Measurements from ENCODE around the gene NKRF.

The NKRF gene

DNA sequence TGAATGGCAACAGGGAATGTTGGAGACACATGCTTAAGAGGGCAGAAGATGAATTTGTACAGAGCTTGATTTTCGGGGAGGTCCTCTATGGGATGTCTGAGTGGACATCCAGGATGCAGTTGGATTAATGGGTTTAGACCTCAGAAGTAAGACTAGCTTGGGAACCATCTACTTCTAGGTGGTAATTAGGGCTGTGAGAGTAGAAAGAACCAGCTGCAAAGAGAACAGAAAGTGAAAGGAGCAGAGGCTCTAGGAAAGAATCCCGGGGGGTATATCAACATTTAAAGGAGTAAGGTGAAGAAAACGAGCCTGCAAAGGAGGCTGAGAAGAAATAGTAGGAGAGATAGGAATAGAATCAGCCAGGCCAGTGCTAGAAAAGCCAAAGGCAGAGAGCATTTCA, 29.0 kb upstream of the NKRF start:
- DNase-seq (ENCODE audit: extremely low read depth, low read depth), result no peak
- TF ChIP-seq, protein P1, sequence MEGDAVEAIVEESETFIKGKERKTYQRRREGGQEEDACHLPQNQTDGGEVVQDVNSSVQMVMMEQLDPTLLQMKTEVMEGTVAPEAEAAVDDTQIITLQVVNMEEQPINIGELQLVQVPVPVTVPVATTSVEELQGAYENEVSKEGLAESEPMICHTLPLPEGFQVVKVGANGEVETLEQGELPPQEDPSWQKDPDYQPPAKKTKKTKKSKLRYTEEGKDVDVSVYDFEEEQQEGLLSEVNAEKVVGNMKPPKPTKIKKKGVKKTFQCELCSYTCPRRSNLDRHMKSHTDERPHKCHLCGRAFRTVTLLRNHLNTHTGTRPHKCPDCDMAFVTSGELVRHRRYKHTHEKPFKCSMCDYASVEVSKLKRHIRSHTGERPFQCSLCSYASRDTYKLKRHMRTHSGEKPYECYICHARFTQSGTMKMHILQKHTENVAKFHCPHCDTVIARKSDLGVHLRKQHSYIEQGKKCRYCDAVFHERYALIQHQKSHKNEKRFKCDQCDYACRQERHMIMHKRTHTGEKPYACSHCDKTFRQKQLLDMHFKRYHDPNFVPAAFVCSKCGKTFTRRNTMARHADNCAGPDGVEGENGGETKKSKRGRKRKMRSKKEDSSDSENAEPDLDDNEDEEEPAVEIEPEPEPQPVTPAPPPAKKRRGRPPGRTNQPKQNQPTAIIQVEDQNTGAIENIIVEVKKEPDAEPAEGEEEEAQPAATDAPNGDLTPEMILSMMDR (IDR thresholded peaks at IDR 0.05; ENCODE audit: low read depth, low read length, missing control alignments), result no peak
- H3K4me3 ChIP-seq (replicated peaks; ENCODE audit: low read depth, low read length), result no peak overlapping the region

DNA sequence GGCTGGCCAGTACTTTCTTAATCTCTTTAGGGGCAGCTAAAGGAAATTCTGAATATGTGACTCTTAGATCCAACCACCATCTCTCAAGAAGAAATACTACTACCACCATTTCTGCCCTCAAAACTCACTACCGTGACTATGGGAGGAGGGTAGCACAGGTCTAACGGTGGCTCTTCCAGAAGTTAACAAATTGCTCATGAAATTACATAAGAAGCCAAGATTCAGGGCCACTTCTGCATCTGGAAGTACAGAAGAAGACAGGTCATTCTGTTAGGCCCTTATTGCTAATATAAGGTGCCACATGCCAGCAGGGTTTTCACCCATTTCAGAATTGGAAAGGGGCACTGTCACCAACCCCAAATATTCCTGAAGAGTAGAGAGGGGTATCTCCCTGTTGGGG, 19.6 kb upstream of the NKRF start:
- H3K4me3 ChIP-seq (replicated peaks; ENCODE audit: low read depth, low read length), result no peak overlapping the region
- no peak for DNase-seq (ENCODE audit: extremely low read depth, low read depth)
- TF ChIP-seq, protein P1 (IDR thresholded peaks at IDR 0.05; ENCODE audit: low read depth, low read length, missing control alignments), result no peak

DNA sequence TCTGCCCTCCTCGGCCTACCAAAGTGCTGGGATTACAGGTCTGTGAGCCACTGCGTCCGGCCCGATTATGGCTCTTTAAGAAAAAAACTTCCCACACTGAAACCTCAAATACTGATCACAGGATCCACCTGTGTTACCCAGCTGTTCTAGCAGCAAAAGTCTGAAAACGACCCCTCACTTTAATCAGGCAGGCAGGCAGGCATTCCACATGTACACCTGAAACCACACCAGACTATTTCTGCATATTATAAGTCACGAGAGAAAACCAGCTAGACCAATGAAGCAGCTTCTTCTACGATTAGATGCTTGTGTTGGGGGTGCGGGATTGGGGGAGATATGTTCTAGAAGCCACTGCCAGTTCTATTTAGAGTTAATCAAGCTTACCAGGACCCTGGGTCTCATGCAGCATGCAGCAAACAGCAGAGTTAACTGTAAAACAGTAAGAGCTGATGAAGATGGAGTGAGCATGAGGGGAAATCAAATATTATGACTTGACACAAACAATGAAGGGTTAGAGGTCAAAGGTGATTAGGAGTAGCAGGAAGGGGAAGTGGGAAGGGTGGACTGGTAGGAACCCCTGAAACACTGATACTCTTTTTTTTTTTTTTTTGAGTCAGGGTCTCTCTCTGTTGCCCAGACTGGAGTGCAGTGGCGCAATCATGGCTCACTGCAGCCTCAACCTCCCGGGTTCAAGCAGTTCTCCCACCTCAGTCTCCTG, 18.9 kb upstream of the NKRF start:
- H3K4me3 ChIP-seq (replicated peaks; ENCODE audit: low read depth, low read length), result no peak overlapping the region
- TF ChIP-seq, protein P1 (IDR thresholded peaks at IDR 0.05; ENCODE audit: low read depth, low read length, missing control alignments), result no peak
- no peak for DNase-seq (ENCODE audit: extremely low read depth, low read depth)

DNA sequence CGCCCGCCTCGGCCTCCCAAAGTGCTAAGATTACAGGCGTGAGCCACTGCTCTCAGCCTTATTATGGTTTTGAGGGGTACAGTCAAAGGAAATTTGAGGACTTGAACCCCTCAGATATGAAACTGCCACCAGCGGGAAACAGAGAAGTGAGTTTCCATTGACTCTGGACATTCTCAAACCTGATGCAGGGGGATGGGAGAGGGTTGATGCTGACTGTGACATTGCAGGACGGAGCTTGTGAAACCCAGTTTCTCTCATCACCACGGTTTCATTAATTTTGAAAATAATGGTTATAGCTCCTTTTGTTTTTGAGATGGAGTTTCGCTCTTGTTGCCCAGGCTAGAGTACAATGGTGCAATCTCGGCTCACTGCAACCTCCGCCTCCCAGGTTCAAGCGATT, 18.2 kb upstream of the NKRF start:
- TF ChIP-seq, protein P1 (IDR thresholded peaks at IDR 0.05; ENCODE audit: low read depth, low read length, missing control alignments), result no peak
- H3K4me3 ChIP-seq (replicated peaks; ENCODE audit: low read depth, low read length), result no peak overlapping the region
- no peak for DNase-seq (ENCODE audit: extremely low read depth, low read depth)

DNA sequence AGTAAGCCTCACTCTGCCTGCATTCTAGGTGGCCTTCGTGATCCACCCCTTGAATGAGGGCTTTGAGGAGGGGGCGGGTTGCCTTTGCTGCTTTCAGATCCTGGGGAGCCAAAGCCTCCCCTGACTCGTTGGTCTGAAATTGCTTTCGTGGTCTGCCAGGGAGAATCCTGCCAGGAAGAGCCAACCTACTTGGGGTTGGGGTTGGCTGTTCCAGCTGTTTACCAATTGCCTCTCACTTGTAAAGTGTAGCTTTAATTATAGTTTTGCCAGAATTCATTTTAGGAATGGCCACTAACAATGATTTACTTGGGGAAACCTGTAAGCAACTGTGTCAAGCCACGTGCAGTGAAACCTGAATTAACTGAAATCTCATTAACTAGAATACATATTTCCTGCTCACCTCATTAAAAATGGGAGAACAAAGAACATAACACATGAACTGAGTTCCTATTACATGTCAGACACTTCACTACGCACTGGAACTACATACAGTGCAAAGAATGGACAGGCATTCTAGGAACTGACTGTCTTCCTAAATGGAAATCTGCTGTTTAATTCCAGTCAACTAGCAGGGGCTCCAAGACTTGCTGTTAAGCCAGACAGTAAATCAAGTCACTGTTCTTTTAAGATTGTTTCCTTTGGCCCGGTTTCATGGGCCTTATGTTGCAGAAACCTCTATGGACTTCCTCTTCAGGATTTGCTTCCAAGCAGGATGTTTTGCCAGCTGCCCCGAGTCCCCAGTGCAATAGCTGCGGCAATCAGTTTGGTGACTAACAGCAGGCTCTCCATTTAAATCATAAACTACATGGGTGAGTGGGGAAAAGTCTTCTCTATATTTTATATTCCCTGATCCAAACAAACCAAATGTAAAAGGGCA, 16.4 kb upstream of the NKRF start:
- DNase-seq (ENCODE audit: extremely low read depth, low read depth), result no peak
- TF ChIP-seq, protein P1 (IDR thresholded peaks at IDR 0.05; ENCODE audit: low read depth, low read length, missing control alignments), result no peak
- no peak overlapping the region for H3K4me3 ChIP-seq (replicated peaks; ENCODE audit: low read depth, low read length)

DNA sequence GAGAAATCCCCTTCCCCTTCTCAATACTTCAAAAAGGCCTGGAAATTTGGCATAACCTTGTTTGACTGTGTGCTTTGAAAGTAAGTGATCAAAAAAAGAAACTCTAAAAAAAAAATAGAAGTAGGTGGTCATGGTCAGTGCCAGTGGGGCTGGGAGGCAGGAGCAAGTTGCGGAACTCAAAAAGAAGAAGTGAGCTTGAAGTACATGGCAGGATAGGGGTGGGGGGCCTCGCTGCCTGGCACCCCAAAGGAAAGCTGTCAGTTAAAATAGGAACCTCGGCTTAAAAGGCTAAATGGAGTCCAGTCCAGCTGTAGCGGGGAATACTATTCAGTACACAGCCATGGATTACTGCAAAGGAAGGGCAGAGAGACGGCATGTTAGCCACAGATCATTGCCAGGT, 12.2 kb upstream of the NKRF start:
- no peak overlapping the region for H3K4me3 ChIP-seq (replicated peaks; ENCODE audit: low read depth, low read length)
- no peak for DNase-seq (ENCODE audit: extremely low read depth, low read depth)
- TF ChIP-seq, protein P1 (IDR thresholded peaks at IDR 0.05; ENCODE audit: low read depth, low read length, missing control alignments), result no peak
